HepG2 (cell line): ENCODE measurements around the gene KDM3A. TPM values are rescaled to one million over a fixed set of nuclear protein-coding genes. Genes with fewer than 3 reads are reported as not detected.

Source experiments
- ATAC-seq: fragments of 200-7000 bp; cut with Tn5 transposase; 3 replicates; pipeline ENCODE4 v1.9.1; 2020; ENCODE audit warnings: mild to moderate bottlenecking, moderate library complexity
- BruUV-seq: library from RNA; stranded (reverse); fragments of 400-500 nt; replicated peaks from 2 replicates; lab custom pipeline; 2021; lab: Mats Ljungman, UMichigan
- CTCF ChIA-PET: fragments of 300-600 bp; formaldehyde crosslinking; extraction: SDS; loops from one replicate; lab custom pipeline; 2021; ENCODE audit warnings: low total read pairs, inconsistent platforms, low intra/inter-chr PET ratio; lab: Yijun Ruan, JAX
- POLR2A ChIA-PET: fragments of 350-600 bp; sonication (Branson Sonifier 250); formaldehyde crosslinking; loops from one replicate; lab custom pipeline; 2020; ENCODE audit warnings: antibody characterized with exemption, inconsistent platforms; lab: Yijun Ruan, JAX
- DNase-seq: peaks from one replicate; pipeline ENCODE4 v3.0.0-alpha.2; 2015; ENCODE audit warnings: low spot score
- FAIRE-seq: peaks from 3 replicates; lab custom pipeline; 2011; peaks lifted over from hg19 to GRCh38; lab: Jason Lieb, UNC
- H2AFZ ChIP-seq: one replicate; pipeline ENCODE4 v1.6.1; 2011; ENCODE audit warnings: low read length, inconsistent platforms
- H3K27ac ChIP-seq: fragments of 300-600 bp; 3 replicates; pipeline ENCODE4 v1.8.0; 2011; ENCODE audit warnings: mixed run types, mild to moderate bottlenecking, mixed read lengths, low read length, inconsistent platforms; ENCODE audit not compliant: insufficient read depth; ENCODE audit errors: extremely low read length
- H3K27me3 ChIP-seq, 2 experiments: fragments of 200-600 bp in 1 of 2; 2 replicates in 1 of 2; 3 replicates in 1 of 2; pipeline versions ENCODE4 v1.6.0 to v1.8.0; 2011; ENCODE audit warnings: low read length in 2 of 2, mild to moderate bottlenecking in 2 of 2, moderate library complexity in 2 of 2, inconsistent platforms in 1 of 2; ENCODE audit not compliant: insufficient read depth in 2 of 2, control insufficient read depth in 1 of 2
- H3K36me3 ChIP-seq, 2 experiments: fragments of 200-600 bp in 1 of 2; replicated peaks in 1 of 2; 2 replicates in 1 of 2; 3 replicates in 1 of 2; pipeline versions ENCODE4 v1.5.1 to v1.8.0; 2011; ENCODE audit warnings: low read length in 2 of 2, inconsistent platforms in 1 of 2; ENCODE audit not compliant: insufficient read depth in 2 of 2, control insufficient read depth in 1 of 2
- H3K4me1 ChIP-seq: 2 replicates; pipeline ENCODE4 v1.5.1; 2012; ENCODE audit warnings: low read length, inconsistent platforms; ENCODE audit not compliant: insufficient read depth
- H3K4me2 ChIP-seq: 2 replicates; pipeline ENCODE4 v1.6.0; 2011; ENCODE audit warnings: low read depth, low read length, inconsistent platforms
- H3K4me3 ChIP-seq, 3 experiments: fragments of 200-600 bp in 1 of 3; sonication (generic), shearing (Covaris generic) in 1 of 3; replicated peaks in 1 of 3; 2 replicates each; pipeline ENCODE4 v1.5.1; 2011 to 2016; ENCODE audit warnings: low read length in 3 of 3, inconsistent platforms in 2 of 3, low read depth in 2 of 3, mild to moderate bottlenecking in 2 of 3, control low read depth in 1 of 3, mixed read lengths in 1 of 3; ENCODE audit not compliant: insufficient read depth in 1 of 3
- H3K79me2 ChIP-seq: one replicate; pipeline ENCODE4 v1.6.1; 2011; ENCODE audit warnings: low read length, inconsistent platforms; ENCODE audit not compliant: insufficient read depth
- H3K9ac ChIP-seq: 2 replicates; pipeline ENCODE4 v1.6.0; 2011; ENCODE audit warnings: mild to moderate bottlenecking, low read depth, low read length, inconsistent platforms; ENCODE audit not compliant: insufficient read depth
- H3K9me3 ChIP-seq: 2 replicates; pipeline ENCODE4 v1.5.1; 2012; ENCODE audit warnings: mild to moderate bottlenecking, low read length
- H4K20me1 ChIP-seq: 2 replicates; pipeline ENCODE4 v1.6.0; 2011; ENCODE audit warnings: inconsistent platforms, mild to moderate bottlenecking, low read length, moderate library complexity; ENCODE audit not compliant: insufficient read depth
- HNF1B ChIP-seq: sonication (generic); formaldehyde crosslinking; IDR thresholded peaks from 2 replicates; pipeline ENCODE4 v1.5.1; 2020; ENCODE audit warnings: mild to moderate bottlenecking, moderate library complexity, missing genetic modification reagents
- JUN ChIP-seq: sonication (generic); formaldehyde crosslinking; IDR thresholded peaks from 2 replicates; pipeline ENCODE4 v1.4.0; 2020; ENCODE audit warnings: mild to moderate bottlenecking, missing genetic modification reagents
- LRRFIP1 ChIP-seq: sonication (generic); formaldehyde crosslinking; conservative IDR thresholded peaks from 2 replicates; pipeline ENCODE4 v1.4.0; 2020; ENCODE audit warnings: missing genetic modification reagents
- MTERF4 ChIP-seq: sonication (generic); formaldehyde crosslinking; IDR thresholded peaks from 2 replicates; pipeline ENCODE4 v1.8.0; 2023; ENCODE audit warnings: mild to moderate bottlenecking, missing genetic modification reagents
- RAD51 ChIP-seq: fragments of 450-650 bp; IDR thresholded peaks from 2 replicates; pipeline ENCODE4 v1.6.1; 2016; ENCODE audit warnings: borderline replicate concordance
- SALL2 ChIP-seq: sonication (generic); formaldehyde crosslinking; IDR thresholded peaks from 2 replicates; pipeline ENCODE4 v1.8.1; 2023; ENCODE audit warnings: mild to moderate bottlenecking, missing genetic modification reagents, inconsistent platforms
- SOX6 ChIP-seq, 2 experiments: fragments of 450-650 bp in 1 of 2; sonication (generic) in 1 of 2; formaldehyde crosslinking in 1 of 2; IDR thresholded peaks; 2 replicates each; pipeline versions ENCODE4 v1.4.0 to v1.6.1; 2017 to 2020; ENCODE audit warnings: antibody characterized with exemption in 1 of 2, mild to moderate bottlenecking in 1 of 2, missing genetic modification reagents in 1 of 2
- TP53 ChIP-seq: sonication (generic); formaldehyde crosslinking; conservative IDR thresholded peaks from 2 replicates; pipeline ENCODE4 v1.4.0; 2020; ENCODE audit warnings: missing genetic modification reagents
- ZFP62 ChIP-seq: sonication (generic); formaldehyde crosslinking; IDR thresholded peaks from 2 replicates; pipeline ENCODE4 v1.4.0; 2020; ENCODE audit warnings: missing genetic modification reagents
- ZNF343 ChIP-seq: sonication (generic); formaldehyde crosslinking; IDR thresholded peaks from 2 replicates; pipeline ENCODE4 v1.4.0; 2020; ENCODE audit warnings: mild to moderate bottlenecking, missing genetic modification reagents
- ZNF614 ChIP-seq: IDR thresholded peaks from 2 replicates; pipeline ENCODE4 v1.6.1; 2018; ENCODE audit warnings: missing biosample characterization, missing genetic modification reagents, inconsistent platforms, borderline replicate concordance
- ZNF724P ChIP-seq: sonication (generic); formaldehyde crosslinking; IDR thresholded peaks from 2 replicates; pipeline ENCODE4 v1.8.0; 2022; ENCODE audit warnings: missing genetic modification reagents, borderline replicate concordance
- WGBS: methylation state at CpG from one replicate; pipeline ENCODE4 v1.1.6; 2017; ENCODE audit warnings: low lambda C conversion rate; 5-methylcytosine and 5-hydroxymethylcytosine counted together
- in situ Hi-C: cut with HindIII; loops from 2 replicates; pipeline ENCODE4 v1.10.0; 2017; ENCODE audit warnings: low pct_unique_long_range_greater_than_20kb; ENCODE audit not compliant: extremely low pct_ligation_motif_present
- intact Hi-C: fragments of 100-400 bp; cut with micrococcal nuclease; formaldehyde crosslinking; loops from one replicate; pipeline ENCODE4 v1.10.0; 2022; ENCODE audit not compliant: unreplicated experiment
- polyA plus RNA-seq, 8 experiments: library from polyadenylated mRNA; depleted of rRNA in 3 of 8; stranded (reverse) in 7 of 8; unstranded in 1 of 8; fragments of >200 nt; fragmentation: Illumina TruSeq in 4 of 8; extraction: Trizol in 4 of 8; gene quantifications; 2 replicates each; pipeline versions ENCODE4 v1.2.1 to v1.2.3, GENCODE V29; 2011 to 2016; ENCODE audit warnings: low read depth in 4 of 8, missing spikeins in 1 of 8, mixed read lengths in 1 of 8; ENCODE audit not compliant: insufficient read depth in 1 of 8
- total RNA-seq, 5 experiments: library from RNA; depleted of rRNA; stranded (reverse); fragments of >200 nt; fragmentation: Illumina TruSeq; extraction: Trizol; gene quantifications; 2 replicates each; pipeline ENCODE4 v1.2.3, GENCODE V29; 2016; ENCODE audit warnings: low read depth in 1 of 5

KDM3A gene
- total and polyA plus RNA-seq, 2 of the 13 experiments (the other 11 are each of a cell fraction or from before 2014, with no cell fraction given): 21.0 to 70.2 TPM

- in situ Hi-C loops (no loop called here), intact Hi-C loops (loop anchor here (1.0 kb wide), 1 partner anchor 33 kb away; no protein-coding TSS in a partner anchor)
- ChIA-PET CTCF (no interaction called here), POLR2A (interaction anchor here (1.3 to 1.4 kb wide), 2 partner anchors 12 to 13 kb away, joined by 3 to 5 read pairs; partner anchors contain the start of gene KDM3A)
- Histone ChIP-seq H3K36me3 (peaks cover 44 to 96% of the 10 kb centered on the region in 2 experiments), H3K79me2 (peaks cover 15% of the 10 kb centered on the region), H3K4me2 (no peak overlapping the region), H2AFZ (no peak overlapping the region), H3K27ac (no peak overlapping the region), H3K9ac (no peak overlapping the region), H3K4me3 (no peak overlapping the region), H4K20me1 (peaks cover 2% of the 10 kb centered on the region; the same call in 1 of the 2 replicates), H3K9me3 (no peaks in the 10 kb centered on the region), H3K4me1 (peaks cover 9% of the 10 kb centered on the region), H3K27me3 (no peaks in the 10 kb centered on the region)
- DNase-seq (no peak), ATAC-seq (no peak), FAIRE-seq (no peak)
- TF ChIP-seq ZNF343 (CRISPR knock-in tag) (no peak), ZNF724P (CRISPR knock-in tag) (no peak), SOX6 (IDR thresholded peaks at IDR 0.05) (no peak), SOX6 (CRISPR knock-in tag; IDR thresholded peaks at IDR 0.05) (no peak), ZFP62 (CRISPR knock-in tag) (no peak), RAD51 (no peak), HNF1B (CRISPR knock-in tag) (no peak)
- no TSS peak for BruUV-seq
These were observed 13.1 kb downstream of the KDM3A start for GRCh38 chr2:86454238-86454637.

- Histone ChIP-seq H3K79me2 (peaks cover 6% of the 10 kb centered on the region), H2AFZ (no peak overlapping the region), H4K20me1 (no peaks in the 10 kb centered on the region), H3K27ac (no peak overlapping the region), H3K9me3 (no peaks in the 10 kb centered on the region), H3K4me2 (no peak overlapping the region), H3K4me1 (no peaks in the 10 kb centered on the region), H3K27me3 (no peaks in the 10 kb centered on the region), H3K36me3 (peaks cover 41 to 96% of the 10 kb centered on the region in 2 experiments), H3K9ac (no peak overlapping the region), H3K4me3 (no peak overlapping the region)
- intact Hi-C loops (no loop called here), in situ Hi-C loops (no loop called here)
- DNase-seq (no peak), ATAC-seq (no peak), FAIRE-seq (no peak)
- ChIA-PET POLR2A (interaction anchor here (1.3 to 1.4 kb wide), 2 partner anchors 13 to 14 kb away, joined by 4 to 5 read pairs; partner anchors contain the start of gene KDM3A), CTCF (no interaction called here)
- no TSS peak for BruUV-seq
- WGBS: 96% methylated on average over 5 of the region's 5 CpGs
- TF ChIP-seq MTERF4 (CRISPR knock-in tag) (no peak), ZNF614 (CRISPR knock-in tag) (no peak), LRRFIP1 (CRISPR knock-in tag) (no peak), TP53 (no peak), JUN (CRISPR knock-in tag) (no peak), SALL2 (CRISPR knock-in tag) (no peak)
These were observed 14.0 kb downstream of the KDM3A start for GRCh38 chr2:86455181-86455580.
